GM12872 (cell line): ENCODE results near the gene TMC3.
A peak's percentile ranks its signal among the peaks of the same experiment; 100 is the strongest.

Source experiments
- TF ChIP-seq, protein P1 (sequence below): IDR thresholded peaks from 3 replicates; pipeline ENCODE4 v1.5.1; 2011; ENCODE audit warnings: low read depth, mild to moderate bottlenecking, low read length, moderate library complexity; ENCODE audit not compliant: insufficient read depth

The TMC3 gene

DNA sequence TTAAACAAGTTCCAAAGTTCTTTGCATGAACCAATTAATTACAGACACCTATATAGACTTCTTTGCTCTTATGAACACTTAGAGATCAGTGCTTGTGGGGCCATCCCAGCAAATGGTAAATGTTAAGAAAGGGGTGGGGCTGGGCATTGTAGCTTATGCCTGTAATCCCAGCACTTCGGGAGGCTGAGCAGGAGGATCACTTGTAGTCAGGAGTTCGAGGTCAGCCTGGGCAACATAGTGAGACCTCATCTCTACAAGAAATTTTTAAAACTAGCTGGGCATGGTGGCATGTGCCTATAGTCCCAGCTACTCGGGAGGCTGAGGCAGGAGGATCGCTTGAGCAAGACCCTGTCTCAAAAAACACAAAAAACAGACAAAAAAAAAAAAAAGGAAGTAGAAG, 30.6 kb downstream of the TMC3 start:
- TF ChIP-seq, protein P1, sequence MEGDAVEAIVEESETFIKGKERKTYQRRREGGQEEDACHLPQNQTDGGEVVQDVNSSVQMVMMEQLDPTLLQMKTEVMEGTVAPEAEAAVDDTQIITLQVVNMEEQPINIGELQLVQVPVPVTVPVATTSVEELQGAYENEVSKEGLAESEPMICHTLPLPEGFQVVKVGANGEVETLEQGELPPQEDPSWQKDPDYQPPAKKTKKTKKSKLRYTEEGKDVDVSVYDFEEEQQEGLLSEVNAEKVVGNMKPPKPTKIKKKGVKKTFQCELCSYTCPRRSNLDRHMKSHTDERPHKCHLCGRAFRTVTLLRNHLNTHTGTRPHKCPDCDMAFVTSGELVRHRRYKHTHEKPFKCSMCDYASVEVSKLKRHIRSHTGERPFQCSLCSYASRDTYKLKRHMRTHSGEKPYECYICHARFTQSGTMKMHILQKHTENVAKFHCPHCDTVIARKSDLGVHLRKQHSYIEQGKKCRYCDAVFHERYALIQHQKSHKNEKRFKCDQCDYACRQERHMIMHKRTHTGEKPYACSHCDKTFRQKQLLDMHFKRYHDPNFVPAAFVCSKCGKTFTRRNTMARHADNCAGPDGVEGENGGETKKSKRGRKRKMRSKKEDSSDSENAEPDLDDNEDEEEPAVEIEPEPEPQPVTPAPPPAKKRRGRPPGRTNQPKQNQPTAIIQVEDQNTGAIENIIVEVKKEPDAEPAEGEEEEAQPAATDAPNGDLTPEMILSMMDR, result no peak

DNA sequence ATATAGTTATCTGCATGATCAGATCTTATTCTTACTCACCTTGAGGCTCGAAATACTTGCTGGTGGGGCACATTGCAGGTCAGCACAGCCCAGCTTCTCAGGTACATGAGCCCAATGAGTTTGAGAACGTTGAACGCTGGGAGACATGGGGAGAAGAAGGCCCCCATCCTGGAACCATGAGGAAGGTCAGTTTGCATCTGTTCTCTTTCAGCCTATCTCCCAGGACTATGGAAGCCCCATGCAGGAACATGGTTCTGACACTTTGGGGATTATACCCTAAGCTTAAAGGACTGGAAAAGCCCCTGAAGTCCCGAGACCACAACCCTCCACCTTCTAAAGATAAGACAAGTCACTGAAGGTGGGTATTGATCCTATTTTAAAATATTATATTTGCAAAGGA, 32.7 kb downstream of the TMC3 start:
- TF ChIP-seq, protein P1, result no peak

DNA sequence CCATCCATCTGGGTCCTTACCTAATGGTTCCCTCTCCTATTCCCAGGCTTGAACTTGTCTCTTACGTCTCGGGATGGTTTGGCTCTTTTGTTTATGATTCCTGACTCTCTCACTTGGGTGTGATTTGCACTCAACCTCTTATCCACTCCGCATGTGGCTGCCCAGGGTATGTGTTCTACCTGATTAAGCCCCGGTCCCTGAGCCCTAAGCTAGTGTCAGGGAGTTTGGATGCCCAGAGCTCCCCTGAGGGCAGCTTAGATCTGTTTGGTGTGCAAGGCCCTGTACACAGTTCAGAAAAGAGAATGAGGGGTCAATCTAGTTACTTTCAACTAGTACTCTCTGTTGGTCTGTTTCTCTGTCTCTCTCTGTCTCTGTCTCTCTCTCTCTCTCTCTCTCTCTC, 34.2 kb downstream of the TMC3 start:
- TF ChIP-seq, protein P1, result no peak

DNA sequence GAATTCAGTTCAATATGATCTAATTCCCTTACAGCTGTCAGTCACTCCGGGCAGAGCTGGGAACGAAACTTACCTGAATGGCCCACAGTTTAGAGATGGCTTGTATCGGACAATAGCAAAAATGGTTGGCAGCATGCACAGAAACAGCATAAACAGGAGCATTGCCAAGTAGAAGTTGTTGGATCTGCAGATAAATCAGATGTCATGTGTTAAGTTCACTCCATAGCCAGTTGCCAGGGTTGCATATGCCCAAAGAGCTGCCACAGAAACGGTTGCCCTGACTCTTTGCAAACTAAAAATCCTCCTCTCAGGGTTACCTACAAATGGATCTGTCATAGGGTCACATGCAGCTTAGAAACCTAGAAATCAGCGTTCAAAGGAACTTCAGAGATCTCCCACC, 34.7 kb downstream of the TMC3 start:
- TF ChIP-seq, protein P1, result no peak

DNA sequence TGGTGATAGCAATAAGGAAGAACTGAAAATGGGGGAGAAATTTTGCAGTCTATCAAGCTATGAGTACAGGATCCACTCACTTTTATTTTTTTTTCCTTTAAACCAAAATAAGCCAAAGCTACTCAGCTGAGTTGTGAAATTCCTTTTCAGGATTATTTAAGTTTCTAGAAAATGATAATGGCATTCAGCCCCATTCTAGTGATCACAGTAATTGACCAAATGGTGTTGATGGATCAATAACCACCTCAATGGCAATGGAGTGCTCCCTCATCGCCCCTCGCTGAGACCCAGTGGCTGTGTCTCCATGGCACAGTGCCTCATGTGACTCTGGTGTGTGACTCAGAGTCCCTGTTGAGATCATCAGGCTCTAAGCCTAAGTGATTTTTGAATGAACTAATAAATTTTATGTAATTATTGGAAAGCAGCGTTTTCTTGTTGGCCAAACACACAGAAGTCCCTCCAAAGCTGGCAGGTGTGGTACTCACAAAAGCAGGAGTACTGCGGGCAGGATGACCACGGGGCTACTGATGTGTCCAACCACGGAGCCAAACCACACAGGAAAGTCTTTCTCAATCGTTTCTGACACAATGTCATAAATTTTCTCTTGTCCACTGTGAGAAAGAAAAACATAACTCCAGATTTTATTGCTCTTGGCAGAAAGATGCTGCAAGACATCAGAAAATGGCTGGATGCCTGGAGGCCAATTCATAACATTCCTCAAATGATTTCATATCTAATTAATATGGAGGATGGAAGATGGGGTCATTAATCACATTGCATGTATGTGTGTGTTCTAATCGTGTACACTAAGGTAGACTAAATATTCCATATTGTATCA, 35.6 kb downstream of the TMC3 start:
- TF ChIP-seq, protein P1, result no peak

DNA sequence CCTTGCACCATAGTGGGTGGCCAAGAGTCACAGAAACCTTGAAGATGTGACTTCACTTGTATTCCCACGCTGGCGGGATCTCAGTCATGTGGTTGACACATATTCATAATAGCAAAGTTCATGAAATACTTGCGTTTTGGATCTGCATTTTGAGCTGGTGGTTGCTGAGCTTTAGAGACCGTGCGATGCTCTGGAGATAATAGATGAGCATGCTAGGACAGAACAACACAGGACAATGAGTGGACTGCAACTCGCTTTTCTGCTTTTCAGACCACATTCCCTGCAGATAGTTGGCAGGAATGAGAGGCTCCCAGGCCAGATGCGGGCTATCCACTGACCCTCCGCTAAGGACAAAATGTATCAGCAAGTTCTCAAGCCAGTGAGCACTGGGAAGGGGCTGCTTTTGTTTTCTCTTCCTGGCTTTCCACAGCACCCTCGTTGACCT, 36.3 kb downstream of the TMC3 start:
- TF ChIP-seq, protein P1, result no peak

DNA sequence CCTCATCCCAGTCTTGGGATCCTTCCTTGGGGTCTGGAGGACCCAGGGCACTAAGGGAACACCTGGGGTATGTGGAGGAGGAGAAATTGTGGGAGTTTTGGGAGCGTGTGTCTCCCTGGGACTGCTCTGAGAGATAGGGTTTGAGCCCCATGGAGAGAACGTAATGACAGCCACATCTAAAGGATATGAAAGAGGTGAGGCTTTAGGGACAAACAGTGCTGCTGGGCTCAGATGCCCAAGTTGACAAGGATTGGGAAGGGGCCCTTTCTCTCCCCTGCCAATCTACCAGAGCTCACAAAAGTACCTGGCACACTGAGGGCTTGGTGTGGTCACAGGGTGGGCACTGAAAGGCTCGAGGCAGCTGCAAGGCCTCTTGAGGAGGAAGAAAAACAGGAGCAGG, 36.8 kb downstream of the TMC3 start:
- TF ChIP-seq, protein P1, result no peak

DNA sequence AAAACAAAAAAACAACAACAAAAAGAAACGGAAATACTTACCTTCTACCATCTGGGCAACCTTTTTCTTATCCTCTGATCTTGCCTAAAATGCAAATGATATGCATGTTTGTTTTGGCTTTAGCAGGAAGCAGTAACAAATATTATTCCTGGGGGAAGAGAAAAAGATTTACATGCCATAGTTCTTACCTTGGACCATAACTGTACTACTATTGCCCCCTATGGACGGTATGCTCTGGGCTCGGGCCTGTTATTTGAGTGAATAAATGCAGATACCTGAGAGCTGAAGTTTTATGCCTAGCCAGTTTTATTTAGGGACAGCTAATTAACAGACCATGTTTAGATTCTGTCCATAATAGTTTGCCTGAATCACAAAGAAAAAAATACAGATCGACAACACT, 37.4 kb downstream of the TMC3 start:
- TF ChIP-seq, protein P1, result peak; percentile 57
